Right lobe of liver (tissue), 4 donors: Measurements from ENCODE around the gene ARHGAP4.

Experiments used
- POLR2A ChIP-seq: fragments of 450-650 bp; IDR thresholded peaks from one replicate; pipeline ENCODE4 v1.6.1; 2017; ENCODE audit warnings: antibody characterized with exemption, mild to moderate bottlenecking
- TF ChIP-seq, protein P1 (sequence below), 4 donors: fragments of 200-600 bp in 3 of 4; fragments of 450-650 bp in 1 of 4; IDR thresholded peaks; one replicate each; pipeline versions ENCODE4 v1.5.1 to v1.8.0; 2016 to 2022; ENCODE audit warnings: antibody characterized with exemption in 4 of 4, mild to moderate bottlenecking in 2 of 4
- donor health status: DM: no; HTN: no; CAD: no.
- donor health status: DM: no; HTN: no; CAD: no.
- donor health status: DM: no; HTN: yes; CAD: no.

DNA sequence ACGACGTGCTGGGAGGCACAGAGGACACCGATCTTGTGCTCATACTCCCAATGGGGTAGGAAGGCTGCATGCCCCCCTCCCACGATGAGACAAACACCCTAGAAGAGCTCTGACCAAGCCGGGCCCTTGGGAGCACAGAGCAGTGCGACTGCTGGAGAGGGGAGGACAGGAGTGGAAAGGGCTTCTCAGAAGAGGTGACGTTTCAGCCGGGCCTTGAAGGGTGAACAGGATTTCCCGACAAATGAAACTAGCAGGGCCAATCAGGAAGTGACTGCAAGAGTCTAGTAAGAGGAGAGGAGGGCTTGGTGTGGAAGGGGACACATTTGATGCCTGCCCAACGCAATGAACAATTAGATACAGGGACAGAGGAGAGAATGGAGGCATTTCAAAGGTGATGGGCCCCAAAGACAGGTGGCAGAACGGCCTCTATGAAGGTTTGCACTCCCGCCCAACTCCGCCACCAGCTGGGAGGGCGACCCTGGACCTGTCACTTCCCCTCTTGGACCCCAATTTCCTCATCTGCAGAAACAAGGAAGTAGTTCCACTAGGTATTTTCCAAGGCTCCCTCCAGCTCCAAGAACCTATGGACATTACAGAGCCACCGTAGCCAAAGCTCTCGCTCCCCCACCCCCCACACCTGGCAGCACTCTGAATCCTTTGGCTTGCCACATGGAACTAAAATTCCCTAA lies 41.6 kb upstream of the ARHGAP4 start:
- TF ChIP-seq, protein P1, sequence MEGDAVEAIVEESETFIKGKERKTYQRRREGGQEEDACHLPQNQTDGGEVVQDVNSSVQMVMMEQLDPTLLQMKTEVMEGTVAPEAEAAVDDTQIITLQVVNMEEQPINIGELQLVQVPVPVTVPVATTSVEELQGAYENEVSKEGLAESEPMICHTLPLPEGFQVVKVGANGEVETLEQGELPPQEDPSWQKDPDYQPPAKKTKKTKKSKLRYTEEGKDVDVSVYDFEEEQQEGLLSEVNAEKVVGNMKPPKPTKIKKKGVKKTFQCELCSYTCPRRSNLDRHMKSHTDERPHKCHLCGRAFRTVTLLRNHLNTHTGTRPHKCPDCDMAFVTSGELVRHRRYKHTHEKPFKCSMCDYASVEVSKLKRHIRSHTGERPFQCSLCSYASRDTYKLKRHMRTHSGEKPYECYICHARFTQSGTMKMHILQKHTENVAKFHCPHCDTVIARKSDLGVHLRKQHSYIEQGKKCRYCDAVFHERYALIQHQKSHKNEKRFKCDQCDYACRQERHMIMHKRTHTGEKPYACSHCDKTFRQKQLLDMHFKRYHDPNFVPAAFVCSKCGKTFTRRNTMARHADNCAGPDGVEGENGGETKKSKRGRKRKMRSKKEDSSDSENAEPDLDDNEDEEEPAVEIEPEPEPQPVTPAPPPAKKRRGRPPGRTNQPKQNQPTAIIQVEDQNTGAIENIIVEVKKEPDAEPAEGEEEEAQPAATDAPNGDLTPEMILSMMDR (IDR thresholded peaks at IDR 0.05), result no peak
- no peak for TF ChIP-seq POLR2A
